K562 (cell line): Measurements from ENCODE around the gene RNF223. TPM values are rescaled to one million over a fixed set of nuclear protein-coding genes. Genes with fewer than 3 reads are reported as not detected.

Experiments
- BDP1 ChIP-seq: IDR thresholded peaks from 3 replicates; pipeline ENCODE4 v1.6.1; 2011; ENCODE audit not compliant: insufficient read length, insufficient read depth
- CAMTA2 ChIP-seq: fragments of 250-450 bp; sonication (Bioruptor Pico); conservative IDR thresholded peaks from 2 replicates; pipeline ENCODE4 v1.5.1; 2022
- E2F4 ChIP-seq: sonication (generic); formaldehyde crosslinking; IDR thresholded peaks from 2 replicates; pipeline ENCODE4 v1.8.0; 2022; ENCODE audit warnings: mild to moderate bottlenecking, low read depth, missing genetic modification reagents
- HDAC3 ChIP-seq: fragments of 450-650 bp; IDR thresholded peaks from 2 replicates; pipeline ENCODE4 v1.6.1; 2018; ENCODE audit warnings: borderline replicate concordance, mild to moderate bottlenecking, moderate library complexity; ENCODE audit not compliant: partially characterized antibody
- MTA3 ChIP-seq: fragments of 450-650 bp; formaldehyde crosslinking; IDR thresholded peaks from 2 replicates; pipeline ENCODE4 v1.6.1; 2017; ENCODE audit warnings: mild to moderate bottlenecking, borderline replicate concordance
- NUFIP1 ChIP-seq: fragments of 450-650 bp; IDR thresholded peaks from 2 replicates; pipeline ENCODE4 v1.6.1; 2018; ENCODE audit not compliant: partially characterized antibody
- PCBP1 ChIP-seq: fragments of 200-400 bp; formaldehyde crosslinking; IDR thresholded peaks from 2 replicates; pipeline ENCODE4 v1.6.1; 2018; ENCODE audit warnings: mild to moderate bottlenecking, low read depth, low read length; ENCODE audit not compliant: poor library complexity, severe bottlenecking
- PHTF2 ChIP-seq: fragments of 250-450 bp; sonication (Bioruptor Pico); IDR thresholded peaks from 2 replicates; pipeline ENCODE4 v1.5.0; 2021; ENCODE audit warnings: mild to moderate bottlenecking
- PTRF ChIP-seq: fragments of 450-650 bp; IDR thresholded peaks from 2 replicates; pipeline ENCODE4 v1.6.1; 2016; ENCODE audit warnings: mild to moderate bottlenecking, missing genetic modification characterization, missing compliant biosample characterization
- RBBP5 ChIP-seq: fragments of 200-600 bp; sonication (generic); IDR thresholded peaks from 2 replicates; pipeline ENCODE4 v1.6.1; 2012; ENCODE audit warnings: borderline replicate concordance, mild to moderate bottlenecking, low read length, control low read depth, inconsistent platforms; ENCODE audit not compliant: insufficient read depth, poor library complexity, severe bottlenecking
- SAP30 ChIP-seq: fragments of 200-600 bp; sonication (generic); IDR thresholded peaks from 2 replicates; pipeline ENCODE4 v1.6.1; 2012; ENCODE audit warnings: borderline replicate concordance, low read depth, mild to moderate bottlenecking, moderate library complexity, low read length, control low read depth, inconsistent platforms; ENCODE audit not compliant: insufficient read depth, poor library complexity, severe bottlenecking
- SMC3 ChIP-seq: conservative IDR thresholded peaks from 2 replicates; pipeline ENCODE4 v1.6.1; 2011; ENCODE audit warnings: low read depth, low read length, improper control_type of control experiment; ENCODE audit not compliant: insufficient read depth
- ZBTB33 ChIP-seq: sonication (generic); formaldehyde crosslinking; IDR thresholded peaks from 2 replicates; pipeline ENCODE4 v1.8.1; 2023; ENCODE audit warnings: mild to moderate bottlenecking, missing genetic modification reagents
- ZNF449 ChIP-seq: fragments of 250-450 bp; sonication (Bioruptor Pico); IDR thresholded peaks from 2 replicates; pipeline ENCODE4 v1.8.0; 2022; ENCODE audit warnings: moderate library complexity, mild to moderate bottlenecking, inconsistent platforms
- ZNF561 ChIP-seq: fragments of 450-650 bp; formaldehyde crosslinking; conservative IDR thresholded peaks from 2 replicates; pipeline ENCODE4 v1.4.0; 2020; ENCODE audit warnings: mild to moderate bottlenecking, moderate library complexity
- ZSCAN29 ChIP-seq: fragments of 450-650 bp; IDR thresholded peaks from 2 replicates; pipeline ENCODE4 v1.6.1; 2017
- polyA plus RNA-seq, 8 experiments: library from polyadenylated mRNA; depleted of rRNA in 4 of 8; stranded (reverse) in 5 of 8; unstranded in 3 of 8; fragments of >200 nt; fragmentation: Nextera tagmentation in 2 of 8; fragmentation: Illumina TruSeq in 1 of 8; extraction: Ambion mirVana in 2 of 8; extraction: Trizol in 1 of 8; gene quantifications; 2 replicates each; pipeline versions ENCODE4 v1.2.1 to v1.2.3, GENCODE V29; 2011 to 2014; ENCODE audit warnings: inconsistent platforms in 1 of 8, missing spikeins in 1 of 8
- total RNA-seq, 7 experiments: library from RNA; depleted of rRNA in 6 of 7; stranded (reverse); fragments of >200 nt in 6 of 7; fragmentation: Illumina TruSeq in 2 of 7; extraction: Trizol in 2 of 7; gene quantifications; 2 replicates each; pipeline versions ENCODE4 v1.2.1 to v1.2.3, GENCODE V29; 2011 to 2021; ENCODE audit warnings: low replicate concordance in 1 of 7
- TF ChIP-seq, protein P1 (sequence below), 3 experiments: fragments of 200-800 bp in 1 of 3; sonication (Bioruptor generic) in 1 of 3; sonication (generic) in 1 of 3; formaldehyde crosslinking in 1 of 3; IDR thresholded peaks; 2 replicates each; pipeline versions ENCODE4 v1.6.1 to v1.8.0; 2016 to 2022; ENCODE audit warnings: mild to moderate bottlenecking in 2 of 3, missing compliant biosample characterization in 2 of 3, missing genetic modification characterization in 2 of 3, missing genetic modification reagents in 1 of 3
- TF ChIP-seq, protein P2 (sequence below): fragments of 450-650 bp; IDR thresholded peaks from 2 replicates; pipeline ENCODE4 v1.6.1; 2017; ENCODE audit warnings: antibody characterized with exemption

The RNF223 gene
- total and polyA plus RNA-seq, 9 of the 15 experiments (the other 6 are each of a cell fraction or from before 2014, with no cell fraction given) = 0.04 to 0.32 TPM; not detected in 7

DNA sequence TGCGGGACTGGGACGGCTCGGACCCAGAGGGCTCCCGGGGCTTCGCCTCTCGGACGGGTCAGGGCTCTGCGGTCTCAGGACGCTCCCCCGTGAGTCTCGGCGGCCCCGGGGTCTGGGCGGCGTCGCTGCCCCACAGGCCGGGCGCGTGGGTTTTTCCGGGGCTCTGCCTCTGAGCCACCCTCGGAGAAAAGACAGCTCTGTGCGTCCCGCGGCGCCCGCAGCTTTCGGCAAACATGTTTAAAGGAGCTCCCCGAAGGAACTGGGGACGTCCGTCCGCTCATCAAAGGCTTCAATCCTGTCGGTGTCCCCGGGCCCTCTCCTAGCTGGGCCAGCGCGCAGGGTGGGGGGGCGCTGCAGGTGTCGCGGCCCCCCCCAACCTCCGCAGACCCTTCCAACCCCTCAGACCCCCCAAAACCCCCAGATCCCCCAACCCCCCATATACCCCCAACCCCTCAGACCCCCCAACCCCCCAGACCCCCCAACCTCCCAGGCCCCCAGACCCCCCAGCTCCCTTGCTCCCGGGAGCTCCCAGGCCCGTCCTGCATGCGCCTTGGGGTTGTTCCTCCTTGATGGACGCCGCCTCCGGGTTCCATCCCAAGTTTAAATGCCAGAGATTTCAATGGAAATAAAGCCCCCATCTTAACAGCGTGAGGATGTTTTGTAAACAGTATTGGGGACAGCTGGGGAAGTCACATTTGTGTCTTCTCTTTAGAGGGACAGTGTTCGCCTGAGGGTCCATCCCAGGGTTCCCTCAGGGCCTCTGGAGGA is 42.8 kb upstream of the RNF223 start (continued):
- TF ChIP-seq ZNF449 (CRISPR knock-in tag) = no peak
- TF ChIP-seq, protein P1, sequence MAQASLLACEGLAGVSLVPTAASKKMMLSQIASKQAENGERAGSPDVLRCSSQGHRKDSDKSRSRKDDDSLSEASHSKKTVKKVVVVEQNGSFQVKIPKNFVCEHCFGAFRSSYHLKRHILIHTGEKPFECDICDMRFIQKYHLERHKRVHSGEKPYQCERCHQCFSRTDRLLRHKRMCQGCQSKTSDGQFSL (CRISPR knock-in tag; IDR thresholded peaks at IDR 0.05) = peak; percentile 69; the same call in 1 of the 2 replicates
- TF ChIP-seq, protein P1 (tag; IDR thresholded peaks at IDR 0.05) = no peak; a peak in 1 of 4 replicates
- TF ChIP-seq RBBP5 = peak; percentile 10
- no peak for TF ChIP-seq NUFIP1
- TF ChIP-seq PHTF2 (CRISPR knock-in tag) = no peak
- TF ChIP-seq PTRF = no peak
- TF ChIP-seq, protein P2, sequence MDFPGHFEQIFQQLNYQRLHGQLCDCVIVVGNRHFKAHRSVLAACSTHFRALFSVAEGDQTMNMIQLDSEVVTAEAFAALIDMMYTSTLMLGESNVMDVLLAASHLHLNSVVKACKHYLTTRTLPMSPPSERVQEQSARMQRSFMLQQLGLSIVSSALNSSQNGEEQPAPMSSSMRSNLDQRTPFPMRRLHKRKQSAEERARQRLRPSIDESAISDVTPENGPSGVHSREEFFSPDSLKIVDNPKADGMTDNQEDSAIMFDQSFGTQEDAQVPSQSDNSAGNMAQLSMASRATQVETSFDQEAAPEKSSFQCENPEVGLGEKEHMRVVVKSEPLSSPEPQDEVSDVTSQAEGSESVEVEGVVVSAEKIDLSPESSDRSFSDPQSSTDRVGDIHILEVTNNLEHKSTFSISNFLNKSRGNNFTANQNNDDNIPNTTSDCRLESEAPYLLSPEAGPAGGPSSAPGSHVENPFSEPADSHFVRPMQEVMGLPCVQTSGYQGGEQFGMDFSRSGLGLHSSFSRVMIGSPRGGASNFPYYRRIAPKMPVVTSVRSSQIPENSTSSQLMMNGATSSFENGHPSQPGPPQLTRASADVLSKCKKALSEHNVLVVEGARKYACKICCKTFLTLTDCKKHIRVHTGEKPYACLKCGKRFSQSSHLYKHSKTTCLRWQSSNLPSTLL = no peak
- no peak for TF ChIP-seq CAMTA2
- peak; percentile 11 for TF ChIP-seq SAP30
- TF ChIP-seq BDP1 = no peak
- no peak for TF ChIP-seq ZBTB33 (CRISPR knock-in tag)
- TF ChIP-seq MTA3 = no peak
- no peak for TF ChIP-seq ZNF561 (CRISPR knock-in tag)
- TF ChIP-seq HDAC3 = no peak
- TF ChIP-seq E2F4 (CRISPR knock-in tag) = no peak
- TF ChIP-seq PCBP1 = peak; percentile 99
- 0 out of 2 replicates have a peak, but pooled peaks have one; percentile 43 for TF ChIP-seq ZSCAN29
- TF ChIP-seq SMC3 = 0 out of 2 replicates have a peak, but pooled peaks have one; percentile 7
